ENCODE data around the gene TUB. TPM values are rescaled to one million over a fixed set of nuclear protein-coding genes. Genes with fewer than 3 reads are reported as not detected.

The TUB gene
- total RNA-seq, 1 donor from 2014 or later = 22.3 TPM

- ATAC-seq (no peak), DNase-seq (no peak)
- intact Hi-C loops (cut with micrococcal nuclease) = no loop called here
These were observed 3.3 kb downstream of the TUB start for GRCh38 chr11:8084352-8084751.

- ATAC-seq (no peak), DNase-seq (no peak)
- intact Hi-C loops (cut with micrococcal nuclease) = no loop called here
These were observed 4.1 kb downstream of the TUB start for GRCh38 chr11:8085011-8085645.

GRCh38 chr11:8086001-8086479 is 5.0 kb downstream of the TUB start:
- intact Hi-C loops (cut with micrococcal nuclease) = no loop called here
- ATAC-seq = peak; percentile 55
- DNase-seq = peak; percentile 59

- intact Hi-C loops (cut with micrococcal nuclease) = no loop called here
- DNase-seq (no peak), ATAC-seq (no peak)
These were observed 5.6 kb downstream of the TUB start for GRCh38 chr11:8086571-8086970.

GRCh38 chr11:8087185-8087584 is 6.2 kb downstream of the TUB start:
- ATAC-seq (peak; percentile 8), DNase-seq (no peak)
- intact Hi-C loops (cut with micrococcal nuclease) = no loop called here

- no peak for DNase-seq
- ATAC-seq = no peak
- intact Hi-C loops (cut with micrococcal nuclease) = no loop called here
These were observed 6.7 kb downstream of the TUB start for GRCh38 chr11:8087756-8088155.

- DNase-seq (no peak), ATAC-seq (peak; percentile 2)
- intact Hi-C loops (cut with micrococcal nuclease) = loop anchor here (5.0 kb wide), 1 partner anchor 83 kb away; no protein-coding TSS in a partner anchor
These were observed 8.9 kb downstream of the TUB start for GRCh38 chr11:8089791-8090510.

GRCh38 chr11:8090756-8091155 is 9.7 kb downstream of the TUB start:
- ATAC-seq (no peak), DNase-seq (no peak)
- intact Hi-C loops (cut with micrococcal nuclease) = loop anchor here (5.0 kb wide), 1 partner anchor 83 kb away; no protein-coding TSS in a partner anchor

- intact Hi-C loops (cut with micrococcal nuclease) = loop anchor here (5.0 kb wide), 1 partner anchor 84 kb away; no protein-coding TSS in a partner anchor
- ATAC-seq (peak; percentile 58), DNase-seq (peak; percentile 49)
These were observed 10.7 kb downstream of the TUB start for GRCh38 chr11:8091721-8092120.

GRCh38 chr11:8092587-8093424 is 11.8 kb downstream of the TUB start:
- DNase-seq (peak; percentile 71), ATAC-seq (peak; percentile 65)
- intact Hi-C loops (cut with micrococcal nuclease) = loop anchor here (5.0 kb wide), 1 partner anchor 86 kb away; no protein-coding TSS in a partner anchor

- intact Hi-C loops (cut with micrococcal nuclease) = loop anchor here (5.0 kb wide), 1 partner anchor 87 kb away; no protein-coding TSS in a partner anchor
- no peak for DNase-seq
These were observed 13.0 kb downstream of the TUB start for GRCh38 chr11:8093931-8094575.

GRCh38 chr11:8094656-8095055 is 13.6 kb downstream of the TUB start:
- DNase-seq = no peak
- ATAC-seq = no peak
- intact Hi-C loops (cut with micrococcal nuclease) = loop anchor here (5.0 kb wide), 1 partner anchor 87 kb away; no protein-coding TSS in a partner anchor

More at GRCh38 chr11:8093931-8094575, 13.0 kb downstream of the TUB start:
- ATAC-seq = no peak

GRCh38 chr11:8095371-8095770 is 14.4 kb downstream of the TUB start:
- DNase-seq (no peak), ATAC-seq (no peak)
- intact Hi-C loops (cut with micrococcal nuclease) = no loop called here

GRCh38 chr11:8095806-8096522 is 15.0 kb downstream of the TUB start:
- ATAC-seq (no peak), DNase-seq (no peak)
- intact Hi-C loops (cut with micrococcal nuclease) = no loop called here

- ATAC-seq (no peak), DNase-seq (no peak)
- intact Hi-C loops (cut with micrococcal nuclease) = no loop called here
These were observed 15.6 kb downstream of the TUB start for GRCh38 chr11:8096575-8096974.

GRCh38 chr11:8097062-8097461 is 16.1 kb downstream of the TUB start:
- intact Hi-C loops (cut with micrococcal nuclease) = no loop called here
- ATAC-seq (no peak), DNase-seq (no peak)

- intact Hi-C loops (cut with micrococcal nuclease) = no loop called here
- ATAC-seq (no peak), DNase-seq (no peak)
These were observed 16.5 kb downstream of the TUB start for GRCh38 chr11:8097468-8097867.

GRCh38 chr11:8097926-8098325 is 16.9 kb downstream of the TUB start:
- no peak for ATAC-seq
- intact Hi-C loops (cut with micrococcal nuclease) = no loop called here
- no peak for DNase-seq

Measured in left ventricle myocardium superior (tissue), 1 donor.